Subcutaneous abdominal adipose tissue (tissue), 5 donors: ENCODE data around the gene DMD.

ENCODE experiments used
- H3K27ac ChIP-seq: one replicate; pipeline ENCODE4 v1.7.0; 2013; ENCODE audit warnings: low read depth, mild to moderate bottlenecking, inconsistent platforms, low read length, moderate library complexity
- H3K27me3 ChIP-seq, 5 donors: one replicate each; pipeline ENCODE4 v1.7.0; 2013; ENCODE audit warnings: low read length in 5 of 5, inconsistent platforms in 1 of 5; ENCODE audit not compliant: control insufficient read depth in 5 of 5, insufficient read depth in 4 of 5
- H3K36me3 ChIP-seq, 5 donors: one replicate each; pipeline ENCODE4 v1.7.0; 2013; ENCODE audit warnings: low read length in 5 of 5; ENCODE audit not compliant: control insufficient read depth in 5 of 5, insufficient read depth in 5 of 5
- H3K4me1 ChIP-seq, 5 donors: one replicate each; pipeline ENCODE4 v1.7.0; 2013; ENCODE audit warnings: low read length in 5 of 5, mild to moderate bottlenecking in 3 of 5, moderate library complexity in 1 of 5; ENCODE audit not compliant: control insufficient read depth in 5 of 5, insufficient read depth in 5 of 5
- H3K4me3 ChIP-seq, 5 donors: one replicate each; pipeline ENCODE4 v1.7.0; 2013; ENCODE audit warnings: low read length in 5 of 5, low read depth in 1 of 5
- H3K9ac ChIP-seq, 5 donors: one replicate each; pipeline ENCODE4 v1.7.0; 2013; ENCODE audit warnings: low read length in 5 of 5, mild to moderate bottlenecking in 4 of 5, moderate library complexity in 3 of 5
- H3K9me3 ChIP-seq, 5 donors: one replicate each; pipeline ENCODE4 v1.7.0; 2013; ENCODE audit warnings: low read length in 5 of 5; ENCODE audit not compliant: control insufficient read depth in 5 of 5
- donor health status: healthy.
- donor health status: healthy.
- donor health status: healthy.
- donor health status: healthy.
- donor health status: healthy.

DMD gene

DNA sequence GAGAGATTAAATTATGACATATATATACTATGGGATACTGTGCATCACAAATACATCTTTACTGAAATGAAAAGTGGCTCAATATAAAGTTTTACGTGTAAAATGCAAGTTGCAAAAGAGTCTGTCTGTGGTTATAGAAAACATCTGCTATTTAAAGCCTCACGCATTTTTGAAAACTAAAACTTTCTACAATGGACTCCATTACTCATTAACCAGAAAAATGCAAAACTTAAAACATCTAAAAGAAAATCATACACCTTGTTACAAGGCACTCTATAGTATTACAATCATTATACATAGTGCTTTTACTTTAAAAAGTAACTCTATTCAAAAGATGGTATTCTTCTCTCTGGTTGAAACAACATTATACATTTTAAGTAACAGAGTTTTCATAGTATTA, 755.6 kb downstream of the DMD start:
- no peak overlapping the region for H3K9ac ChIP-seq
- H3K27me3 ChIP-seq = no peaks in the 10 kb centered on the region
- H3K9me3 ChIP-seq = no peaks in the 10 kb centered on the region
- no peaks in the 10 kb centered on the region for H3K4me1 ChIP-seq
- H3K27ac ChIP-seq = no peak overlapping the region
- no peaks in the 10 kb centered on the region for H3K36me3 ChIP-seq
- H3K4me3 ChIP-seq = no peak overlapping the region

DNA sequence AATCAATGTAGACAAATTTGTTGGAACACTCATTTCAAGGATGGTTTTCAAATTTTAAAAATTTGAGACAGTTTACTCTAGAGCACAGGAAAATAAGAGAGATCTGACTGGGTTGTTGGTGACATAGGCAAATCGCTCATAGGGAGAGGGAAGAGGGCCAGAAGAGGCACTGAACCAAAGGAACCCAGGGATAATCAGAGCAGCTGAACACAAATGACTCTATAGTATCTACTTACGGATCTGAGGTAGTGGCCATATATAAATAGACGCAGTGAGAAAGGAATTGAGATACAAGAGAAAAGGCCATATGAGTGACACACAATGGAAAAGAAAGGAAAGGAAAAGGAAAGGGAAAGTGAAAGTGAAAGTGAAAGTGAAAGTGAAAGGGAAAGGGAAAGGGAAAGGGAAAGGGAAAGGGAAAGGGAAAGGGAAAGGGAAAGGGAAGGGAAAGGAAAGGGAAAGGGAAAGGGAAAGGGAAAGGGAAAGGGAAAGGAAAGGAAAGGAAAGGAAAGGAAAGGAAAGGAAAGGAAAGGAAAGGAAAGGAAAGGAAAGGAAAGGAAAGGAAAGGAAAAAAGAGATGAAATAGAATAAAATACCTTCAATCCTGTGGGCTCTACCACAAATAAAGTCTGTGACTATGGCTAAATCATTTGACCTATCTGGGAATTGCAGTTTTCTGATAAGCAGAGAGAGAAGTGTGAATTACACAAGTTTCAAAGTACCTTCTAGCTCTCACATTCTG, 759.2 kb downstream of the DMD start:
- no peaks in the 10 kb centered on the region for H3K9me3 ChIP-seq
- H3K4me3 ChIP-seq = no peak overlapping the region
- H3K9ac ChIP-seq = no peak overlapping the region
- H3K36me3 ChIP-seq = peaks cover 0 to 3% (median 0%) of the 10 kb centered on the region in 5 donors
- H3K4me1 ChIP-seq = peaks cover 0 to 2% (median 0%) of the 10 kb centered on the region in 5 donors
- H3K27ac ChIP-seq = no peak overlapping the region
- no peaks in the 10 kb centered on the region for H3K27me3 ChIP-seq

DNA sequence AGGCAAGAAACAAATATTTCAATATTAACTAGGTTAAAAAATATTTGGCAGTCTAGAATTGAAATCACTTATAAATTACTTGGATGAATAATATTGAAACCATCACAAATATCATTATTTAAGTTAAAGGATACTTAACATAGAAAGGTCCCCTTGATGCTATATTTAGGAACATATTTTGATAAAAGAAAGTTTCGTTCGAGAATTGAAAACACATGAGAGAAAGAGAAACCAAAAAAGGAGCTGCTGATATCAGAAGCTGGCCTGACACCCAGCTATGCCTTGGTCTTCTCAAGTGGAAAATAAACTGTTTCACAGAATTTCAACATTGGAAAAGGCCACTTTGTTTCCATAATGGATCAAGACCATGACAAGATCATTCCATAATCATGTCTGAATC, 762.4 kb downstream of the DMD start:
- Histone ChIP-seq H3K9me3 (no peaks in the 10 kb centered on the region), H3K9ac (no peak overlapping the region), H3K27ac (no peak overlapping the region), H3K36me3 (peaks cover 0 to 3% (median 0%) of the 10 kb centered on the region in 5 donors), H3K4me3 (no peak overlapping the region), H3K27me3 (peaks cover 0 to 2% (median 0%) of the 10 kb centered on the region in 5 donors), H3K4me1 (peaks cover 0 to 2% (median 0%) of the 10 kb centered on the region in 5 donors)

- H3K4me1 ChIP-seq = peaks cover 0 to 2% (median 0%) of the 10 kb centered on the region in 5 donors
- no peak overlapping the region for H3K9ac ChIP-seq
- peak overlapping the region in 1 of 5 donors; percentile 20 for H3K4me3 ChIP-seq
- H3K9me3 ChIP-seq = no peaks in the 10 kb centered on the region
- peaks cover 0 to 2% (median 0%) of the 10 kb centered on the region in 5 donors for H3K27me3 ChIP-seq
- no peak overlapping the region for H3K27ac ChIP-seq
- peaks cover 0 to 3% (median 0%) of the 10 kb centered on the region in 5 donors for H3K36me3 ChIP-seq
Observed at GRCh38 chrX:32448320-32448719, 763.0 kb downstream of the DMD start.

- no peaks in the 10 kb centered on the region for H3K9me3 ChIP-seq
- no peak overlapping the region for H3K9ac ChIP-seq
- H3K27ac ChIP-seq = no peak overlapping the region
- H3K4me3 ChIP-seq = no peak overlapping the region
- H3K36me3 ChIP-seq = peaks cover 0 to 3% (median 0%) of the 10 kb centered on the region in 5 donors
- peaks cover 0 to 2% (median 0%) of the 10 kb centered on the region in 5 donors for H3K27me3 ChIP-seq
- H3K4me1 ChIP-seq = peaks cover 0 to 2% (median 0%) of the 10 kb centered on the region in 5 donors
Observed at GRCh38 chrX:32447640-32448039, 763.7 kb downstream of the DMD start.

- H3K27ac ChIP-seq = no peak overlapping the region
- no peaks in the 10 kb centered on the region for H3K9me3 ChIP-seq
- no peak overlapping the region for H3K9ac ChIP-seq
Observed at GRCh38 chrX:32443841-32444240, 767.5 kb downstream of the DMD start.

GRCh38 chrX:32421266-32421665, 790.1 kb downstream of the DMD start:
- Histone ChIP-seq H3K27me3 (no peaks in the 10 kb centered on the region), H3K36me3 (peaks cover 0 to 2% (median 0%) of the 10 kb centered on the region in 5 donors), H3K9ac (no peak overlapping the region), H3K9me3 (no peaks in the 10 kb centered on the region), H3K27ac (no peak overlapping the region), H3K4me1 (no peaks in the 10 kb centered on the region), H3K4me3 (no peak overlapping the region)

More at GRCh38 chrX:32443841-32444240, 767.5 kb downstream of the DMD start:
- H3K4me1 ChIP-seq = peaks cover 0 to 2% (median 0%) of the 10 kb centered on the region in 5 donors
- H3K27me3 ChIP-seq = peaks cover 0 to 2% (median 0%) of the 10 kb centered on the region in 5 donors
- H3K36me3 ChIP-seq = peaks cover 0 to 3% (median 0%) of the 10 kb centered on the region in 5 donors
- H3K4me3 ChIP-seq = no peak overlapping the region

- H3K36me3 ChIP-seq = no peaks in the 10 kb centered on the region
- H3K9me3 ChIP-seq = no peaks in the 10 kb centered on the region
- H3K4me1 ChIP-seq = no peaks in the 10 kb centered on the region
- no peak overlapping the region for H3K9ac ChIP-seq
- peaks cover 0 to 3% (median 0%) of the 10 kb centered on the region in 5 donors for H3K27me3 ChIP-seq
- no peak overlapping the region for H3K27ac ChIP-seq
- no peak overlapping the region for H3K4me3 ChIP-seq
Observed at GRCh38 chrX:32408389-32408788, 803.0 kb downstream of the DMD start.

DNA sequence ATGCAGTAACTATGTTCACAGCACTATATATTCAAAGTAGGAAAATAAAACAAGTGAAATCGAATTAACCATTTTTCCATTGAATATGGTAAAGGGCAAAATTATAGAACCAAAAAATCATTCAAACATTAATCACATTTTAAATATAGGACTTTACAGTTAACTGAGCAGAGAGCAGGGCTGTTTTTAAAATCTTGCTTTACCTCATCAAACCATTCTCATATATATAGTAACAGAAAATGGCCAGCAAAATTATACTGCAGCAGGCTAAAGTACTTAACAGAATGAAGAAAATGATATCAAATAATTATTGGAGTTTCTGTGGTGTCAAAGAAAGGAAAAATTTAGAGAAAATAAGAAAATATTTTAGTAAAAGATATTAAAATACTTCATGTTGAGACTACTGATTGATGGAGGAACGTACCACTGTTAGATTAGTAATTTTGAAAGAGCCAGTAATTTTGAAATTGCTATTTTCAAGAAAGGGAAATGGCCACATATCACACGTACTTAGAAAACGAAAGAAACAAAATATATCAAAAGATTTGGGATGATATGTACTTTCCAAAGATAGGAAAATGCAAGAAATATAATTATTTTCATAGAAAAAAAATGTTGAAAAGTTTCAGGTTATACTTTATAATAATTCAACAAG, 813.7 kb downstream of the DMD start:
- Histone ChIP-seq H3K36me3 (no peaks in the 10 kb centered on the region), H3K4me1 (no peaks in the 10 kb centered on the region), H3K9me3 (no peaks in the 10 kb centered on the region), H3K27me3 (no peaks in the 10 kb centered on the region), H3K27ac (no peak overlapping the region), H3K9ac (no peak overlapping the region), H3K4me3 (no peak overlapping the region)

GRCh38 chrX:32395878-32396277, 815.5 kb downstream of the DMD start:
- no peak overlapping the region for H3K27ac ChIP-seq
- H3K9me3 ChIP-seq = no peaks in the 10 kb centered on the region
- H3K27me3 ChIP-seq = no peaks in the 10 kb centered on the region
- H3K9ac ChIP-seq = no peak overlapping the region
- H3K36me3 ChIP-seq = no peaks in the 10 kb centered on the region
- no peak overlapping the region for H3K4me3 ChIP-seq
- H3K4me1 ChIP-seq = no peaks in the 10 kb centered on the region
